OCI-LY1 (cell line): ENCODE results near the gene IFNL3.

Experiments
- EZH2 ChIP-seq: fragments of 200-600 bp; sonication (generic), shearing (Covaris generic); IDR thresholded peaks from 2 replicates; pipeline ENCODE4 v1.8.0; 2017; ENCODE audit warnings: borderline replicate concordance, mixed run types, mild to moderate bottlenecking, antibody characterized with exemption, low read length, moderate library complexity, mixed read lengths
- TF ChIP-seq, protein P1 (sequence below): fragments of 200-600 bp; sonication (generic), shearing (Covaris generic); IDR thresholded peaks from 2 replicates; pipeline ENCODE4 v1.5.1; 2017; ENCODE audit warnings: mild to moderate bottlenecking, antibody characterized with exemption, low read length, moderate library complexity, mixed read lengths

DNA sequence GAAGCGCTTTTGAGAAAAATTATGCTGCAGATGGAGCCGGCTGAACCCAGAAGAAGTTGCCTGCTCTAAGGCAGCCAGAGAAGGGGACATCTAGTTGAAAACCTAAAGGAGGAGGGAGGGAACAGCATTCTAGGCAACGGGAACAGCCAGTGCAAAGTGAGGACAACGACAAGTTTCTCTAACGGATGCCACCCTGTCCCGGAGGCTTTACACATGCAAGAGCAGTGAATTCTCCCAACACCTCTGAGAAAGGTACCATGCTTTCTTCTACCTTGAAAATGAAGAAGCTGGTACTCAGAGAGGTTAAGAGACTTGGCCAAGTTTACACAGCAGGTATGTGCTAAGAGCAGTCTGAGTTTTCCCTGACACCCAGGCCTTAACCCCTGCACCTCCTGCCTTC is 5.9 kb downstream of the IFNL3 start:
- TF ChIP-seq, protein P1, sequence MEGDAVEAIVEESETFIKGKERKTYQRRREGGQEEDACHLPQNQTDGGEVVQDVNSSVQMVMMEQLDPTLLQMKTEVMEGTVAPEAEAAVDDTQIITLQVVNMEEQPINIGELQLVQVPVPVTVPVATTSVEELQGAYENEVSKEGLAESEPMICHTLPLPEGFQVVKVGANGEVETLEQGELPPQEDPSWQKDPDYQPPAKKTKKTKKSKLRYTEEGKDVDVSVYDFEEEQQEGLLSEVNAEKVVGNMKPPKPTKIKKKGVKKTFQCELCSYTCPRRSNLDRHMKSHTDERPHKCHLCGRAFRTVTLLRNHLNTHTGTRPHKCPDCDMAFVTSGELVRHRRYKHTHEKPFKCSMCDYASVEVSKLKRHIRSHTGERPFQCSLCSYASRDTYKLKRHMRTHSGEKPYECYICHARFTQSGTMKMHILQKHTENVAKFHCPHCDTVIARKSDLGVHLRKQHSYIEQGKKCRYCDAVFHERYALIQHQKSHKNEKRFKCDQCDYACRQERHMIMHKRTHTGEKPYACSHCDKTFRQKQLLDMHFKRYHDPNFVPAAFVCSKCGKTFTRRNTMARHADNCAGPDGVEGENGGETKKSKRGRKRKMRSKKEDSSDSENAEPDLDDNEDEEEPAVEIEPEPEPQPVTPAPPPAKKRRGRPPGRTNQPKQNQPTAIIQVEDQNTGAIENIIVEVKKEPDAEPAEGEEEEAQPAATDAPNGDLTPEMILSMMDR: no peak
- no peak for TF ChIP-seq EZH2
